ENCODE measurements around the gene IRAK4.
A peak's percentile ranks its signal among the peaks of the same experiment; 100 is the strongest.

DNA sequence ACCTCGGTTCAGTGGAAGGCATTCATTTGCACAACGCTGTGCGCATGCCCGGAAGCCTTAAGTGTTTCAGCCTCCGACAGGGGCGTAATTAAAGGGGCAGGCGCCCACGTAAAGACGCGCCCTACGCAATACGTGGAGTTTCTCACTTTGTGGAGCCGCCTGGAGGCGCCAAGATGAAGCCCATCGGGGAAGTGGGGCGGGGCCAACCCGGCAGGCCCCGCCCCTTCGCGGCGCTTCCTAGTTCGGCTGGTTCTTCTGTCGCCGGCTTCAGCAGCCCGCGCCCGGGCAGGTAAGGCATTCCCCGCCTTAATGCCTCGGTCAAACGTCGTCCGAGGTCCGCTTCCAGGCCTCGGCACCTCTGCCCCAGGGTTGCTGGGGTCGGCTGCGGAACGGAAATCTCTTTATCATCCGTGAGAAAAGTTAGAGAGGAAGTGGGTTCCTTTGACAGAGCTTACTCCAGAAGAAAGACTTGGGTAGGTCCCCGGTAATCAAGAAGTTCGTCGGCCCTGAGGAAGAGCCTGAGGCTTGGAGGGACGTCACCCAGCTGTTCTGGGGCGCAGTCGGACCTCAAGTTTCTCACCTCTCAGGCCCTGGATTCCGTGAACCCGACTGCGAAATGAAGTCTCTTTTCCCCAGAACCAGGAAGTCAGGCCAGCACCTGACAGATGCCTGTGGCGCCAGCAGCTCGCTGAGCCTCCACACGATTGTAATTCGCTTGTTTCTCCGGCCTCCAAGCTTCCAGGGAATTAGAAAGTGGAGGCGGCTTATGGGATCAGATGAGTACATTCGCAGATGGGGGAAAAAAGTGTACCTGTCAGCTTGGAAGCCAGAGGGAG, at the start of gene IRAK4, which contains the start of gene PUS7L:
- TF ChIP-seq, protein P1, sequence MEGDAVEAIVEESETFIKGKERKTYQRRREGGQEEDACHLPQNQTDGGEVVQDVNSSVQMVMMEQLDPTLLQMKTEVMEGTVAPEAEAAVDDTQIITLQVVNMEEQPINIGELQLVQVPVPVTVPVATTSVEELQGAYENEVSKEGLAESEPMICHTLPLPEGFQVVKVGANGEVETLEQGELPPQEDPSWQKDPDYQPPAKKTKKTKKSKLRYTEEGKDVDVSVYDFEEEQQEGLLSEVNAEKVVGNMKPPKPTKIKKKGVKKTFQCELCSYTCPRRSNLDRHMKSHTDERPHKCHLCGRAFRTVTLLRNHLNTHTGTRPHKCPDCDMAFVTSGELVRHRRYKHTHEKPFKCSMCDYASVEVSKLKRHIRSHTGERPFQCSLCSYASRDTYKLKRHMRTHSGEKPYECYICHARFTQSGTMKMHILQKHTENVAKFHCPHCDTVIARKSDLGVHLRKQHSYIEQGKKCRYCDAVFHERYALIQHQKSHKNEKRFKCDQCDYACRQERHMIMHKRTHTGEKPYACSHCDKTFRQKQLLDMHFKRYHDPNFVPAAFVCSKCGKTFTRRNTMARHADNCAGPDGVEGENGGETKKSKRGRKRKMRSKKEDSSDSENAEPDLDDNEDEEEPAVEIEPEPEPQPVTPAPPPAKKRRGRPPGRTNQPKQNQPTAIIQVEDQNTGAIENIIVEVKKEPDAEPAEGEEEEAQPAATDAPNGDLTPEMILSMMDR (IDR thresholded peaks at IDR 0.05; ENCODE audit: borderline replicate concordance, extremely low read depth, low read length, poor library complexity, severe bottlenecking) = peak; percentile 59
- TF ChIP-seq EZH2 (IDR thresholded peaks at IDR 0.05; ENCODE audit: borderline replicate concordance, low read depth, low read length, severe bottlenecking) = no peak

Measured in DND-41 (cell line).